Measurements from ENCODE around the gene MKRN2. TPM values are rescaled to one million over a fixed set of nuclear protein-coding genes. Genes with fewer than 3 reads are reported as not detected.
A peak's percentile ranks its signal among the peaks of the same experiment; 100 is the strongest.
"Not testable (repeated sequence)": the region's sequence is repeated elsewhere in the genome, so short reads cannot be mapped to it uniquely, and the experiment has no call there.

MKRN2 gene
- total RNA-seq, 6 experiments from 2014 or later, result 8.8 to 12.8 (median 10.9) TPM

DNA sequence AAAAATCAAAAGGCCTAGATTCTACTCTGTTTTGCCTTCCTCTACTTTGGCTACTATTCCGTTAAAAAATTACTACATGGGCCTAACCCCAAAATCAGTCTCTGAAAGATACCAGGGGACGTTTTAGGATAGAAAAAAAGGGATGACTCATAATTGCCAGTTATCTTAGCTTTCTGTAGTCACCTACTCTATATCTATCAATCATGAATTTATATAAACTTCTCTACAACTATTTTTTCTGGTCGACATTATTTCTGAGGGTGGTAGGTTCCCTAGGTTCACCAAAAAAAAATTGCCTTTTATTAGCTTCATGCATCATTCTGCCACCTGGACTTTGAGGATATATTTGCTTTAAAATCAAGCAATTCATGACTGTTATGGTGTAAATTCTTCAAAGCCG lies 70.5 kb downstream of the MKRN2 start:
- no peak overlapping the region for H3K27ac ChIP-seq
- 65% methylated on average over 4 of the region's 4 CpGs for WGBS (ENCODE audit: insufficient coverage, low coverage, low lambda C conversion rate, missing lambda C conversion rate)
- no peaks in the 10 kb centered on the region for H3K9me3 ChIP-seq
- no peak overlapping the region for H3K4me3 ChIP-seq
- H3K36me3 ChIP-seq, result no peaks in the 10 kb centered on the region
- intact Hi-C loops (cut with DNase I), result no loop called here
- peaks cover 0 to 55% (median 22%) of the 10 kb centered on the region in 4 donors for H3K4me1 ChIP-seq
- TF ChIP-seq POLR2A (IDR thresholded peaks at IDR 0.05) (no peak), CTCF (IDR thresholded peaks at IDR 0.05) (no peak)
- ATAC-seq (no peak), DNase-seq (no peak)
- no peaks in the 10 kb centered on the region for H3K27me3 ChIP-seq

- peaks cover 0 to 54% (median 18%) of the 10 kb centered on the region in 4 donors for H3K4me1 ChIP-seq
- no peak overlapping the region for H3K4me3 ChIP-seq
- no peak for DNase-seq
- no peaks in the 10 kb centered on the region for H3K36me3 ChIP-seq
- 83% methylated on average over 1 of the region's 1 CpG for WGBS (ENCODE audit: insufficient coverage, low coverage, low lambda C conversion rate, missing lambda C conversion rate)
- peak overlapping the region in 2 of 3 donors; percentile 56 to 66 for H3K27ac ChIP-seq
- ATAC-seq, result no peak
- TF ChIP-seq POLR2A (IDR thresholded peaks at IDR 0.05) (no peak), CTCF (IDR thresholded peaks at IDR 0.05) (no peak)
- H3K27me3 ChIP-seq, result no peaks in the 10 kb centered on the region
- H3K9me3 ChIP-seq, result no peaks in the 10 kb centered on the region
- intact Hi-C loops (cut with DNase I), result no loop called here
Measured at GRCh38 chr3:12628813-12629212, 71.9 kb downstream of the MKRN2 start.

- Histone ChIP-seq H3K9me3 (no peaks in the 10 kb centered on the region), H3K36me3 (no peaks in the 10 kb centered on the region), H3K4me3 (no peak overlapping the region), H3K27me3 (no peaks in the 10 kb centered on the region), H3K4me1 (peaks cover 0 to 48% (median 15%) of the 10 kb centered on the region in 4 donors), H3K27ac (peak overlapping the region; percentile 56 to 66 (median 58))
- TF ChIP-seq POLR2A (IDR thresholded peaks at IDR 0.05), result no peak
- no peak for TF ChIP-seq CTCF (IDR thresholded peaks at IDR 0.05)
- DNase-seq (peak; percentile 57 to 70 (median 66)), ATAC-seq (peak; percentile 85 to 93 (median 88))
- 16% methylated on average over 4 of the region's 4 CpGs for WGBS (ENCODE audit: insufficient coverage, low coverage, low lambda C conversion rate, missing lambda C conversion rate)
- intact Hi-C loops (cut with DNase I), result no loop called here
Measured at GRCh38 chr3:12629560-12629959, 72.7 kb downstream of the MKRN2 start.

GRCh38 chr3:12630292-12630691 lies 73.4 kb downstream of the MKRN2 start:
- Histone ChIP-seq H3K27ac (peak overlapping the region; percentile 56 to 66 (median 58)), H3K4me1 (peaks cover 0 to 41% (median 13%) of the 10 kb centered on the region in 4 donors), H3K36me3 (no peaks in the 10 kb centered on the region), H3K4me3 (no peak overlapping the region), H3K27me3 (no peaks in the 10 kb centered on the region), H3K9me3 (no peaks in the 10 kb centered on the region)
- no peak for TF ChIP-seq POLR2A (IDR thresholded peaks at IDR 0.05)
- TF ChIP-seq CTCF (IDR thresholded peaks at IDR 0.05), result no peak
- intact Hi-C loops (cut with DNase I), result no loop called here
- ATAC-seq, result no peak
- WGBS (ENCODE audit: insufficient coverage, low coverage, low lambda C conversion rate, missing lambda C conversion rate), result 70% methylated on average over 2 of the region's 2 CpGs
- DNase-seq, result no peak

GRCh38 chr3:12630843-12631242 lies 74.0 kb downstream of the MKRN2 start:
- H3K27ac ChIP-seq; H3K27me3 ChIP-seq; ATAC-seq; DNase-seq; H3K4me3 ChIP-seq; H3K36me3 ChIP-seq; H3K9me3 ChIP-seq; intact Hi-C loops (cut with DNase I): not testable (repeated sequence)
- H3K4me1 ChIP-seq, result peaks cover 0 to 35% (median 10%) of the 10 kb centered on the region in 4 donors
- WGBS (ENCODE audit: insufficient coverage, low coverage, low lambda C conversion rate, missing lambda C conversion rate), result 98% methylated on average over 7 of the region's 7 CpGs

Measured in right lobe of liver (tissue), 6 donors.